GM18502 (cell line): ENCODE data around the gene AGAP3.
"Not testable (repeated sequence)": the region's sequence is repeated elsewhere in the genome, so short reads cannot be mapped to it uniquely, and the experiment has no call there.

ENCODE experiments used
- ATAC-seq: cut with Tn5 transposase; IDR thresholded peaks from one replicate; pipeline ENCODE4 v1.9.1; 2021; ENCODE audit warnings: mild to moderate bottlenecking; ENCODE audit not compliant: unreplicated experiment, poor library complexity

AGAP3 gene

GRCh38 chr7:151085691-151086620 lies at the start of gene AGAP3:
Gene AGAP3, plus strand, starts transcription at chr7:151086475. Its CDS starts 267 bp downstream, at chr7:151086742.
- ATAC-seq = peak; percentile 44

GRCh38 chr7:151038951-151039849 lies 47.1 kb upstream of the AGAP3 start:
- no peak for ATAC-seq

- ATAC-seq = no peak
Measured at GRCh38 chr7:151039850-151040548, 46.3 kb upstream of the AGAP3 start.

DNA sequence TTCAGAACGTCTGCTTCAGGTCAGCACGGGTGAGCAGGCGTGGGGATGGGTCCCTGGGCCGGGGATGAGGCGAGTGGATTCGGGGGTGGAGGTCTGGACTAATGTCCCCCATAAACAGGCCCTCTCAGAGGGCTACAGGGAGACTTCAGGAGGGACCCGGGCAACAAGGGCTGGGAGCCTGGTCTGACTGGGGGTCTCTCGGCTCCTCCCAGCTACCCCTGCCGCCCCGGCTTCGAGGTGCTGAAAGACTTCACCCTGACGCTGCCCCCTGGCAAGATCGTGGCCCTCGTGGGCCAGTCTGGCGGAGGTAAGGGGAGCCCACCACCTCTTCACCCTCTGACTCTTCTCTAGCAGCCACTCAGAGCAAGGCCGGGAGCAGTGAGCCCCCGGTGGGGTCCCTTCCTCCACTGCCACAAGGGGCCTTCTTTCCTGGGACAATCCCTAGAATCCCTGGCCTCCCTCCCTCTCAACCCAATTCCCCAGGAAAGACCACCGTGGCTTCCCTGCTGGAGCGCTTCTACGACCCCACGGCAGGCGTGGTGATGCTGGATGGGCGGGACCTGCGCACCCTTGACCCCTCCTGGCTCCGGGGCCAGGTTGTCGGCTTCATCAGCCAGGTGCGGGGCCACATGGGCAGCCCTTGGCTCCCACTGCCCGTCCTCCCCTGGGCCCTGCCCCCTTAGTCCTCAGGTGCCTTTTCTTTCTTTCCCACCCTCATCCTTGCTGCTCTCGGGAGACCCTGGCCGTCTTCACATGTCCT lies 45.5 kb upstream of the AGAP3 start:
- no peak for ATAC-seq

- ATAC-seq = not testable (repeated sequence)
Measured at GRCh38 chr7:151043449-151043848, 42.8 kb upstream of the AGAP3 start.

DNA sequence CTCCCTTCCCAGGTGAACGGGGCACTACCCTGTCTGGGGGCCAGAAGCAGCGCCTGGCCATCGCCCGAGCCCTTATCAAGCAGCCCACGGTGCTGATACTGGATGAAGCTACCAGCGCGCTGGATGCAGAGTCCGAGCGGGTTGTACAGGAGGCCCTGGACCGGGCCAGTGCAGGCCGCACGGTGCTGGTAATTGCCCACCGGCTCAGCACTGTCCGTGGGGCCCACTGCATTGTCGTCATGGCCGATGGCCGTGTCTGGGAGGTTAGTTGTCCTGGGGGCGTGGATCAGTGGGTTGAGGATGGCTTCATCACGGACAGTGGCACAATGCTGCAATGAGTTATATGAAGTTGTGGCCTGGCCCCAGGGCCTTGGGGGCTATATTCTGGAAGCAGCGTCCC lies 42.3 kb upstream of the AGAP3 start:
- ATAC-seq = no peak

GRCh38 chr7:151045262-151045661 lies 41.0 kb upstream of the AGAP3 start:
- ATAC-seq = no peak

DNA sequence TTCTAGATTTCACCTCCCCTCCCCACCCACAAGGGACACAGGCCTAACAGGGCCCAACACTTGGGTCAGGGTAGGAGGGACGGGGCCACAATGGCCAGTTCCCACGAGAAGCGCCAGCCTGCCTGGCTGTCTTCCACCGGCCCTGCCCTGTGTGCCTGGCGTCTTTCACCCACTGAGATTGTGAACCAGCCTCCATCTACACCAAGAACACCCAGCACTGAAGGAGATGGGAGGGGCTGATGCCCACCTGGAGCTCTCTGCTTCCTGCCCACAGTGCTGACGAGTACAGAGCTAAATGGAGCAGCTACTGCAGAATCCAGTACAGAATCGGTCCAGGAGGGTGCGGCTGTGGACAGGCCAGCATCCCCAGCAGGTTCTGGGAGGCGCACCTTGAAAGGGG lies 40.3 kb upstream of the AGAP3 start:
- ATAC-seq = no peak

DNA sequence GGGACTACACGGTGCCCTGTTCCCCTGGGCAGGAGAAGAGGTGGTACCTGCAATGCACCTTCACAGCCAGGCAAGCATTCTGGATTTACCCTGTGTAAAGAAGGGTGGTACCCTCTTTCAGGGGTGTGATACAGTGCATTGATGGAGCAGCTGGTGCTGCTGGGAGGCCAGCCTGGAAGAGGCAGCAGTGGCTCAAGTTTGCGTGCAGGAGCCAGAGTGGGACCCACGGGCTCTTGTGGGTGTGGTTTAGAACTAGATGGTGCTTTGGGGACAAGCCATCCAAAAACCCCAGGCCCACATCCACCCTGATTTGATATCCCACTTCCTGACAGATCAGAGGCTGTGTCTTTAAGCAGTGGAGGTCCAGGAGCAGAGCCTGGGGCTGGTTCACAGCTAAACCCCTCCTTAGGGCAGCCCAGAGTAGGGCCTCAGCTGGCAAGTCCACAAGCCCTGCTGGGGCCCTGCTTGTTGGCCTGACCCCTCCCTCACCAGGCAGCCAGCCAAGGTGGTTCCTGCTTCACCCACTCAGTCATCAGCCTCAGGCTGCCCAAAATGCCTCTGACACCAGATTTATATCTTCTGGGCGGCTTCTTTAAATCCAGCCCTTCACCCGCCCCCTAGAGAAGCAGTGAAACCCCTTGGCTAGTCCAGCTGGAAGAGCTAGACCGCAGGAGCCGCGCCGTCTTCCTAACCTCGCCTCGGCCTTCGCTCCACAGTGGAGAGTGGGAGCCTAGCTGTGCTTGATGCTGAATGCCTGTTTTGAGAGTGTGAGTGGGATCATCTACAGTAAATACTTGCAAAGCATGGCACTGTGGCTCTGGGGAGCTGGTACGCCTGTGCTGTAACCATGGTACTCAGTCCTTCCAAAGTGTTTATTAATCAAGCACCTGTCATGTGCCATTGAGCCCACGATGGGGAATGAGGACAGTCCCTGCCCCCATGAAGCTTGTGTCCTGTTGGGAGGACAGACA lies 39.4 kb upstream of the AGAP3 start:
- ATAC-seq = no peak

DNA sequence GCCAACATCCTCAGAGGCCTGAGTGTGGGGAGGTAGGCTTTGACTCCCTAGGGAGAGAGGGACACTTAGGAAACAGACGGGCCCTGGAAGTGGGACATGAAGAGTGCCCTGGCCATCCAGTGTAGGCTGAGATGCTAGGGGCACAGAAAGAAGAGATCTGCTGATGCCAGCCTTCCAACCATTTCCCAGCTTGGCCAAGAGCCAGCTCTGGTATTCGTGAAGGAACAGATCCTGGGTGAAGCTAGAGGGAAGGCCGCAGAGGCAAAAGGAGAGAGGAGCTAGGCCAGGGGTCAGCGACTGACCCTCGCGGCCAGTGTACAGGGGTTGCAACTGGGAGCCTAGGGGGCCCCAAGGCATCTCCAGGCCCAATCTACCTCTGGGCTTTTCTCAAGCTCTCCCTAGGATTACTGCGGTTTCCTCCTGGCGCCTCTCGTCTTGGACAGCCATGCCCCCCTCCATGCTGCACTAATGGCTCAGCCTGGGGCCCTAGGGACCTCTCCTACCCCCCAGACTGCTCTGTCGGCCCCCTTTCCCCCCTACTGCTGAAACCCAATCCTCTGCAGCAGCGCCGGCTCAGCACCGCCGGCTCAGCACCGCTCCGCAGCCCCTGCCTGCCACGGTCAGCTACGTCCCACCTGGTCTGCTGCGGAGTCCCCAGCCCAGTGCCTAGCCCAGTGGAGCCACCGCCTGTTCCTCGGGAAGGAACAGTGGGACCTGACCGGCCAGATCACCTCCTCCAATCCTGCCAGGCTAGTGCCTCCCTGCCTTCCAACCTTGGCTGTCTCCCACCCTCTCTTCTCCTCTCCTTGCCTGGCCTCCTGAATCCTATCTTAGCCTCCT lies 38.1 kb upstream of the AGAP3 start, which contains the start of gene ASIC3:
Gene ASIC3, plus strand, starts transcription at position 556 of the 840 bp plus-strand sequence. CDS start 355 bp downstream, outside the sequence.
- no peak for ATAC-seq

GRCh38 chr7:151048911-151049463 lies 37.3 kb upstream of the AGAP3 start:
- no peak for ATAC-seq

DNA sequence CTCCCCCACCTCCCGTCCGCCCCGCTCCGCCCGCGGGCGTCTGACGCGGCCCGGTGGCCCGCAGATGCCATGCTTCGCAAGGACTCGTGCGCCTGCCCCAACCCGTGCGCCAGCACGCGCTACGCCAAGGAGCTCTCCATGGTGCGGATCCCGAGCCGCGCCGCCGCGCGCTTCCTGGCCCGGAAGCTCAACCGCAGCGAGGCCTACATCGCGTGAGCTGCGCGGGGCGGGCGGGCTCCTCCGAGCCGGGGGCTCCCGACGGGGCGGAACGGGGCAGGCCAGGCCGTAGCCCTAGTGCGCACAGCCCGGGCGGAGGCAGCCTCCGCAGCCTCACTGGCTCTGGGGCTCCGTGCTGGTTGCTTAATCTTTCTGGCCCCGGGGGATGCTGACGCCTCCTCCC lies 35.2 kb upstream of the AGAP3 start:
- no peak for ATAC-seq

DNA sequence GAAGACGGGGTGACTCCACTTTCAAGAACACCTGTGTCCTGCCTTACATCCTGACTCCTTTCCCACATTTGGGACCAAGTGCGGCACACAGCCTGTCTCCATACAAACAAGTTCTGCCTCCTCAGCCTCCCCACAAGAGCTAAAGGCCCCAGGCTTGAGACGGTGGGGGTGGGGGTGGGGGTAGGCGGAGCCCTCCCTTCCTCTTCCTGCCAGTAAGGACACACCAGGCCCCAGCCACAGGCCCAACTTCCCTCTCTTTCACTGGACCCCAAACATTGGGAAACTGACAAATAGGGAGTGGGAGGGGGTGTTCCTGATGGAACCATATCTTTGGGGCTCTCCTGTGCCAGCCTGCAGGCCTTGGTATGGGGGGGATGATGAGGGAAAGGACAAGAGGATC lies 33.2 kb upstream of the AGAP3 start:
- ATAC-seq = no peak

DNA sequence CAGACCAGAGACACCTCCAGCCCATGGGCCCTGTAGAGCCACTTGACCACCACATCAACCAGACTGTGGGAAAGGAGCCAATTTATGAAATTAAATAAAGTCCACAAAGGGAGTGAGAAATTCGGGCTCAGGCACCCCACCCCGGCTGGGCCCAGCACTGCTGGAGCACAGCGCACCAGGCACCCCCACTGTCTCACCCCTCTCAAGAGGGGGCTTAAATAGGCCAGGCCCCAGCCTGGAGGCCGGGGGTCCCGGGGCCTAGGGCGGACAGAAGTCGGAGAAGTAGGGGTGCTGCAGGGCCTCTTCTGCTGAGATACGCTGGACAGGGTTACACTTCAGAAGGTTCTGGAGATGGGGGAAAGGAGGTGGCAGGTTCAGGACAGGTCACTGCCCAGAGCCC lies 32.5 kb upstream of the AGAP3 start:
- no peak for ATAC-seq

DNA sequence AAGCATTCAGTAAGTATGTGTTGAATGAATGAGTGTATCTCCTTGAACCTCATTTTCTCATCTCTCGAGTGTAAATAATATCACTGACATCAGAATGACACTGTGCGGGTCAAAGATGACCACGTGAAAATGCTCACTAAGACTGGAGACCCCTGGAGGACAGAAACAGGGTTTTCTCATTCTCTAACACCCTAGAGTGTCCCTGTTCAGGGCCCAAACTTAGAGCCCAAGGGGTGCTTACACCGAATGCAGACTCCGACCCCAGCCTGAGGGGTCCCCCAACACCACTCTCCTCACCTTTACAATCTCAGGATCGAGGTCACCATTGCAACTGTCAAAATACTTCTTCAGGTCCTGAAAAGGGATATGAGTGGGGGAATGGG lies 30.0 kb upstream of the AGAP3 start:
- ATAC-seq = no peak

DNA sequence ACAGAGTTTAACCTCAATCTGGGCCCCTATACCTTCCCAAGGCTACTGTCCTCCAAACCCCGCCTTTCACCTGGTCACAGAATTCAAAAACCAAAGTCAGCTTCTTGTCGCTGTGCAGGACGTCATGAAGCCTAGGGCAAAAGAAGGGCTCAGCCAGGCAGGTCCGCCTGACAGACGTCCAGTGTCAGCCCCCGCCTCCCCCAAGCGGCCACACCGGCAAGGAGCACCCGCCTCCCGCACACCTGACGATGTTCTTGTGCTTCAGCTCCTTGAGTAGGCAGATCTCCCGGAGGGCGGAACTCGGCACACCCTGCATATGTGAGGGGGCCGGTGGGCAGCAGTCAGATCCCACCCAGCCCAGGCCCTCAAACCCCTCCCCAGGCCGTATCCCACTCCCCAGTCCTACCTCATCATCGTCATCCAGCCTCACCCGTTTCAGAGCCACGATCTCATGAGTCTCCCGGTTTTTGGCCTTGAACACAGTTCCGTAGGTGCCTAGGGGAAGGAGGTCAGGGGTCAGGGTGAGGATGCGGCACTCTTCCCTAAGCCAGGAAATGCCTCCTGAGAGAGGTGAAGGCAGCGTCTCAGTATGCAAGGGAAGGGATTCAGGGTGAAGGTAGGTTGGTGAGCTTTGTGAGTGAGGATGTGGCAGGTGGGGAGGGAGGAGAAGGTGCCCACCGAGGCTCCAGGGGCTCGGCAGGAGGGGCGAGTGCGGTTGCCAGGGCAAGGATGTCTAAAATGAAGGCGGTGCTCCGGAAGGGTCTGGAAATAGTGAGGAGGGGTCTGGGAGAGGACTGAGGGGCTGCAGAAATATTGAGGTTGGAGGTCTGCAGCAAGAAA lies 29.4 kb upstream of the AGAP3 start:
- no peak for ATAC-seq
